ENCODE measurements around the gene EMID1.

DNA sequence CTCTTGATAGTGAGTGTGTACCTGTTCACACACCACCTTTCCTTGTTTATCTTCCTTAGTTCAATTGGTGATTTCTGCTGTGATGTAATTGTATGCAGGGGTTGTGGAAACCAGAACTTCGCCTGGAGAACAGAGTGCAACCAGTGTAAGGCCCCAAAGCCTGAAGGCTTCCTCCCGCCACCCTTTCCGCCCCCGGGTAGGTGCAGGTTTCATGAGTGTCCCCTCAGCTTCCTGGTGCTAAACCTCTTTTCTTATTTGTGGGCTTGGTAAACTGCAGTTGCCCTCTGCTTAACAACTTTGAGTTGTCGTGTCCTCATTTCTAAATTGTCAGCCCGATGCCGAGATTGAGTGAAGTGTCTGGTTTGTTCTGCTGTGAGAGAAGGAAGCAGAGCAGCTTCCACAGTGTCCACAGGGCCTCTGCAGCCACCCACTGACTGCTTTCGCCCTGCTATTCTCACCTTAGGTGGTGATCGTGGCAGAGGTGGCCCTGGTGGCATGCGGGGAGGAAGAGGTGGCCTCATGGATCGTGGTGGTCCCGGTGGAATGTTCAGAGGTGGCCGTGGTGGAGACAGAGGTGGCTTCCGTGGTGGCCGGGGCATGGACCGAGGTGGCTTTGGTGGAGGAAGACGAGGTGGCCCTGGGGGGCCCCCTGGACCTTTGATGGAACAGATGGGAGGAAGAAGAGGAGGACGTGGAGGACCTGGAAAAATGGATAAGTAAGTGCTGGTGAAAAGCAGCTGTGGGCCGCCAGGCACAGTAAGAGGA is 93.6 kb downstream of the EMID1 start:
- TF ChIP-seq EZH2 (IDR thresholded peaks at IDR 0.05; ENCODE audit: low read length) = no peak
- TF ChIP-seq, protein P1, sequence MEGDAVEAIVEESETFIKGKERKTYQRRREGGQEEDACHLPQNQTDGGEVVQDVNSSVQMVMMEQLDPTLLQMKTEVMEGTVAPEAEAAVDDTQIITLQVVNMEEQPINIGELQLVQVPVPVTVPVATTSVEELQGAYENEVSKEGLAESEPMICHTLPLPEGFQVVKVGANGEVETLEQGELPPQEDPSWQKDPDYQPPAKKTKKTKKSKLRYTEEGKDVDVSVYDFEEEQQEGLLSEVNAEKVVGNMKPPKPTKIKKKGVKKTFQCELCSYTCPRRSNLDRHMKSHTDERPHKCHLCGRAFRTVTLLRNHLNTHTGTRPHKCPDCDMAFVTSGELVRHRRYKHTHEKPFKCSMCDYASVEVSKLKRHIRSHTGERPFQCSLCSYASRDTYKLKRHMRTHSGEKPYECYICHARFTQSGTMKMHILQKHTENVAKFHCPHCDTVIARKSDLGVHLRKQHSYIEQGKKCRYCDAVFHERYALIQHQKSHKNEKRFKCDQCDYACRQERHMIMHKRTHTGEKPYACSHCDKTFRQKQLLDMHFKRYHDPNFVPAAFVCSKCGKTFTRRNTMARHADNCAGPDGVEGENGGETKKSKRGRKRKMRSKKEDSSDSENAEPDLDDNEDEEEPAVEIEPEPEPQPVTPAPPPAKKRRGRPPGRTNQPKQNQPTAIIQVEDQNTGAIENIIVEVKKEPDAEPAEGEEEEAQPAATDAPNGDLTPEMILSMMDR (optimal IDR thresholded peaks at IDR 0.05 in 1 of 3, IDR thresholded peaks at IDR 0.05 in 1 of 3, conservative IDR thresholded peaks at IDR 0.05 in 1 of 3; ENCODE audit: extremely low read depth in 1 of 3, insufficient read depth in 2 of 3, low read length in 3 of 3) = no peak

Data from keratinocyte (primary cell).